22Rv1 (cell line): Measurements from ENCODE around the gene SLC38A10.

Source experiments
- CTCF ChIP-seq: fragments of 450-650 bp; IDR thresholded peaks from 2 replicates; pipeline ENCODE4 v1.5.1; 2017; ENCODE audit warnings: mild to moderate bottlenecking
- ZFX ChIP-seq: fragments of 450-650 bp; IDR thresholded peaks from 2 replicates; pipeline ENCODE4 v1.6.1; 2017; ENCODE audit warnings: antibody characterized with exemption, borderline replicate concordance

- no peak for TF ChIP-seq CTCF
- TF ChIP-seq ZFX, result no peak
Observed at GRCh38 chr17:81306491-81306890, 11.4 kb upstream of the SLC38A10 start.
